ENCODE measurements around the gene DNM2.
"Not testable (repeated sequence)": the region's sequence is repeated elsewhere in the genome, so short reads cannot be mapped to it uniquely, and the experiment has no call there.

The DNM2 gene

GRCh38 chr19:10836479-10837330, 118.8 kb downstream of the DNM2 start:
- DNase-seq (ENCODE audit: low read depth, low spot score): peak; percentile 51

- DNase-seq (ENCODE audit: low read depth, low spot score): not testable (repeated sequence)
Observed at GRCh38 chr19:10837649-10838048, 119.8 kb downstream of the DNM2 start.

GRCh38 chr19:10838377-10838776, 120.5 kb downstream of the DNM2 start:
- no peak for DNase-seq (ENCODE audit: low read depth, low spot score)

GRCh38 chr19:10839114-10840050, 121.5 kb downstream of the DNM2 start:
- no peak for DNase-seq (ENCODE audit: low read depth, low spot score)

- DNase-seq (ENCODE audit: low read depth, low spot score): no peak
Observed at GRCh38 chr19:10842788-10843187, 124.9 kb downstream of the DNM2 start.

GRCh38 chr19:10846500-10847202, 128.8 kb downstream of the DNM2 start:
- no peak for DNase-seq (ENCODE audit: low read depth, low spot score)

GRCh38 chr19:10848230-10848856, 130.5 kb downstream of the DNM2 start, which contains the start of gene C19orf38:
TSS of gene C19orf38 (plus strand) at chr19:10848415. CDS start at chr19:10848509, 94 bp downstream.
- DNase-seq (ENCODE audit: low read depth, low spot score): no peak

GRCh38 chr19:10850631-10851030, 132.8 kb downstream of the DNM2 start:
- DNase-seq (ENCODE audit: low read depth, low spot score): no peak

- DNase-seq (ENCODE audit: low read depth, low spot score): no peak
Observed at GRCh38 chr19:10852098-10852800, 134.4 kb downstream of the DNM2 start.

- DNase-seq (ENCODE audit: low read depth, low spot score): no peak
Observed at GRCh38 chr19:10852941-10853340, 135.1 kb downstream of the DNM2 start.

- no peak for DNase-seq (ENCODE audit: low read depth, low spot score)
Observed at GRCh38 chr19:10854350-10855089, 136.6 kb downstream of the DNM2 start.

- DNase-seq (ENCODE audit: low read depth, low spot score): no peak
Observed at GRCh38 chr19:10855879-10856522, 138.1 kb downstream of the DNM2 start.

- not testable (repeated sequence) for DNase-seq (ENCODE audit: low read depth, low spot score)
Observed at GRCh38 chr19:10856899-10857298, 139.0 kb downstream of the DNM2 start.

GRCh38 chr19:10858204-10858828, 140.4 kb downstream of the DNM2 start:
- DNase-seq (ENCODE audit: low read depth, low spot score): no peak

- no peak for DNase-seq (ENCODE audit: low read depth, low spot score)
Observed at GRCh38 chr19:10861103-10861651, 143.3 kb downstream of the DNM2 start.

GRCh38 chr19:10862561-10863106, 144.8 kb downstream of the DNM2 start:
- no peak for DNase-seq (ENCODE audit: low read depth, low spot score)

- DNase-seq (ENCODE audit: low read depth, low spot score): no peak
Observed at GRCh38 chr19:10863107-10863717, 145.3 kb downstream of the DNM2 start.

GRCh38 chr19:10864538-10864899, 146.6 kb downstream of the DNM2 start:
- peak; percentile 72 for DNase-seq (ENCODE audit: low read depth, low spot score)
